ENCODE data around the gene CTNNA3. TPM values are rescaled to one million over a fixed set of nuclear protein-coding genes. Genes with fewer than 3 reads are reported as not detected.
"Not testable (repeated sequence)": the region's sequence is repeated elsewhere in the genome, so short reads cannot be mapped to it uniquely, and the experiment has no call there.

CTNNA3 gene
- total and polyA plus RNA-seq, 4 donors, result 0.16 to 2.4 (median 1.4) TPM

GRCh38 chr10:67211680-67212079 is 484.3 kb downstream of the CTNNA3 start (continued):
- peak; percentile 50 for TF ChIP-seq ZBTB33 (IDR thresholded peaks at IDR 0.05)

DNA sequence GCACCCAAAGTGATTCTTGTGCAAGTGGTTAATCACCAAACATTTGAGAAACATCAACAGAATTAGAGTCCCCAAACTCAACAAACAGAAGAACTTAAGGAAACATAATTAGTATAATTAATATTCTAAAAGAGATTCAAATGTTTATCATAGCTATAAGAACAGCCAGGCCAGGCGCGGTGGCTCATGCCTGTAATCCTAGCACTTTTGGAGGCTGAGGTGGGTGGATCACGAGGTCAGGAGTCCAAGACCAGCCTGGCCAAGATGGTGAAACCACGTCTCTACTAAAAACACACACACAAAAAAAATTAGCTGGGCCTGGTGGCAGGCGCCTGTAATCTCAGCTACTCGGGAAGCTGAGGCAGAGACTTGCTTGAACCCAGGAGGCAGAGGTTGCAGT is 488.1 kb downstream of the CTNNA3 start:
- H3K9ac ChIP-seq (ENCODE audit: low read depth in 1 of 2, low read length in 2 of 2); H3K36me3 ChIP-seq (ENCODE audit: control insufficient read depth in 4 of 4, insufficient read depth in 3 of 4, low read depth in 1 of 4, low read length in 3 of 4); H3K9me3 ChIP-seq (ENCODE audit: control insufficient read depth in 4 of 4, low read length in 3 of 4); H3K27me3 ChIP-seq (ENCODE audit: control insufficient read depth in 4 of 4, insufficient read depth in 4 of 4, low read length in 3 of 4); H3K4me3 ChIP-seq (ENCODE audit: low read depth in 1 of 3, low read length in 3 of 3); H3K27ac ChIP-seq (ENCODE audit: low read depth in 1 of 2, low read length in 2 of 2); DNase-seq (ENCODE audit: low spot score): not testable (repeated sequence)
- 83% methylated on average over 6 of the region's 6 CpGs for WGBS
- H3K4me1 ChIP-seq (ENCODE audit: control insufficient read depth in 4 of 4, insufficient read depth in 4 of 4, low read length in 3 of 4), result peaks cover 0 to 14% (median 7%) of the 10 kb centered on the region in 4 donors

DNA sequence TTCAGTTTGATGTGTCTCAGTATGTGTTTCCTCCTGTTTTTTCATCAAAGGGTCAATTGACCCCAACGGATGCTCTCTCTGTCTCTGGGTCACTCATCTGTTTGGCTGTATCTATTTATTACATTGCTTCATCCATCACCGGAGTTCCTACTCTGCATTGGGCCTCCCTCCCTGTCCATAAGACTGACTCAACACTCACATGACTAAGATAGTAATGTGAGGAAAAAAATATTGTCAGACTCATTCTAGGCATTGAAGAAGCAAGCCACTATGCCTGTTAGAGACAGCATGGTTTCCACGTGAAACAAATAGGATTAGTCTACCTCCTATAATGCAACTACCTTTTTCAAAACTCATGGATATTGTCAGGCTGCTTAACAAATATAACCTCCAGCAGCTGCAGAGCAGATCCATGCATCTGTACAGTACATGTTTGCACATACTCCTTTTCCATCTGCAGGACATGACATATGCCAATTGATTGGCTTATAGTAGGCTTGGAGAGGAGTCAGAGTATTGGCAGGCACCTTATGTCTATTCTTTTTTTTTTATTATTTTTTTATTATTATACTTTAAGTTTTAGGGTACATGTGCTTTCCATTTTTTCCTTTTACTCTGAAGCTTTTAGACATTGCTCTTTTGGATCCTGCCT is 495.0 kb downstream of the CTNNA3 start:
- Histone ChIP-seq H3K27me3 (ENCODE audit: control insufficient read depth in 4 of 4, insufficient read depth in 4 of 4, low read length in 3 of 4) (no peaks in the 10 kb centered on the region), H3K9ac (ENCODE audit: low read depth in 1 of 2, low read length in 2 of 2) (no peak overlapping the region), H3K9me3 (ENCODE audit: control insufficient read depth in 4 of 4, low read length in 3 of 4) (no peaks in the 10 kb centered on the region), H3K36me3 (ENCODE audit: control insufficient read depth in 4 of 4, insufficient read depth in 3 of 4, low read depth in 1 of 4, low read length in 3 of 4) (no peaks in the 10 kb centered on the region), H3K4me1 (ENCODE audit: control insufficient read depth in 4 of 4, insufficient read depth in 4 of 4, low read length in 3 of 4) (peaks cover 0 to 7% (median 0%) of the 10 kb centered on the region in 4 donors), H3K27ac (ENCODE audit: low read depth in 1 of 2, low read length in 2 of 2) (no peak overlapping the region), H3K4me3 (ENCODE audit: low read depth in 1 of 3, low read length in 3 of 3) (no peak overlapping the region)
- TF ChIP-seq FOXA1 (IDR thresholded peaks at IDR 0.05) (no peak), CTCF (IDR thresholded peaks at IDR 0.05; ENCODE audit: low read depth, low read length, missing input control) (no peak), TAF1 (conservative IDR thresholded peaks at IDR 0.05) (no peak), NR2F2 (IDR thresholded peaks at IDR 0.05) (no peak), REST (IDR thresholded peaks at IDR 0.05) (no peak), FOXA2 (IDR thresholded peaks at IDR 0.05) (no peak), GABPA (IDR thresholded peaks at IDR 0.05 in 1 of 2, conservative IDR thresholded peaks at IDR 0.05 in 1 of 2) (no peak), HNF4G (IDR thresholded peaks at IDR 0.05) (no peak), RXRA (IDR thresholded peaks at IDR 0.05) (no peak), RAD21 (IDR thresholded peaks at IDR 0.05) (no peak), ATF3 (IDR thresholded peaks at IDR 0.05) (no peak)
- TF ChIP-seq, protein P1, sequence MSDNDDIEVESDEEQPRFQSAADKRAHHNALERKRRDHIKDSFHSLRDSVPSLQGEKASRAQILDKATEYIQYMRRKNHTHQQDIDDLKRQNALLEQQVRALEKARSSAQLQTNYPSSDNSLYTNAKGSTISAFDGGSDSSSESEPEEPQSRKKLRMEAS (IDR thresholded peaks at IDR 0.05), result no peak
- no peak for DNase-seq (ENCODE audit: low spot score)
- 86% methylated on average over 3 of the region's 3 CpGs for WGBS
